AG09319 (cell line): ENCODE results near the gene FNDC5.

Source experiments
- DNase-seq: peaks from one replicate; pipeline ENCODE4 v3.0.0-alpha.2; 2010; ENCODE audit warnings: low read depth; ENCODE audit errors: extremely low read depth
- CTCF ChIP-seq: IDR thresholded peaks from 2 replicates; pipeline ENCODE4 v1.5.1; 2011; ENCODE audit warnings: low read depth, mild to moderate bottlenecking, inconsistent platforms, low read length, moderate library complexity

FNDC5 gene

GRCh38 chr1:32896451-32896850 is 25.7 kb upstream of the FNDC5 start:
- no peak for DNase-seq
- no peak for TF ChIP-seq CTCF

GRCh38 chr1:32895325-32896215 is 24.9 kb upstream of the FNDC5 start:
- no peak for DNase-seq
- TF ChIP-seq CTCF: no peak

- DNase-seq: no peak
- TF ChIP-seq CTCF: no peak
Observed at GRCh38 chr1:32894681-32895080, 24.0 kb upstream of the FNDC5 start.

- TF ChIP-seq CTCF: no peak
- no peak for DNase-seq
Observed at GRCh38 chr1:32894019-32894600, 23.4 kb upstream of the FNDC5 start.

GRCh38 chr1:32893198-32894018 is 22.7 kb upstream of the FNDC5 start:
- no peak for DNase-seq
- TF ChIP-seq CTCF: peak; percentile 20

- no peak for DNase-seq
- peak; percentile 28 for TF ChIP-seq CTCF
Observed at GRCh38 chr1:32892368-32893197, 21.9 kb upstream of the FNDC5 start.
